22Rv1 (cell line): ENCODE measurements around the gene ZFAND2B.
A peak's percentile ranks its signal among the peaks of the same experiment; 100 is the strongest.

ENCODE experiments used
- H3K27ac ChIP-seq: fragments of 450-650 bp; 2 replicates; pipeline ENCODE4 v1.5.1; 2017
- ZFX ChIP-seq: fragments of 450-650 bp; IDR thresholded peaks from 2 replicates; pipeline ENCODE4 v1.6.1; 2017; ENCODE audit warnings: antibody characterized with exemption, borderline replicate concordance
- TF ChIP-seq, protein P1 (sequence below): fragments of 450-650 bp; IDR thresholded peaks from 2 replicates; pipeline ENCODE4 v1.5.1; 2017; ENCODE audit warnings: mild to moderate bottlenecking

The ZFAND2B gene

DNA sequence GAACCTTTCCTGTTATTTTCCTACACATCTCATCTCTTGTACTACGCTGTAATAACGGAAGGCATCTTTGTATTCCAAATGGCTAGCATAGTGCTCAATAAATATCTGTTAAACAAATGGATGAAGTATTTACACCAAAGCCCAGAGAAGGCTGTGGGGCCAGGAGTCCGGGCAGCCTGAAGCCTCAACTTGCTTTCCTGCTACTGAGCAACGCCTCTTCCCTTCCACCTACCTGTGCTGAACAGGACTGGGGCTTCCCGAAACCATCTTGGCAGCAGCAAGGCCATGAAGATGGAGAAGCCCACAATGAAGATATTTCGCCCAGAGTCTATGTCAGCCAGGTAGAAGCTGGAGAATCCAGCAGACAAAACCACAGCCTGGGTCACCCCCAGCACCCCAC lies 43.4 kb upstream of the ZFAND2B start:
- no peak overlapping the region for H3K27ac ChIP-seq
- no peak for TF ChIP-seq ZFX

DNA sequence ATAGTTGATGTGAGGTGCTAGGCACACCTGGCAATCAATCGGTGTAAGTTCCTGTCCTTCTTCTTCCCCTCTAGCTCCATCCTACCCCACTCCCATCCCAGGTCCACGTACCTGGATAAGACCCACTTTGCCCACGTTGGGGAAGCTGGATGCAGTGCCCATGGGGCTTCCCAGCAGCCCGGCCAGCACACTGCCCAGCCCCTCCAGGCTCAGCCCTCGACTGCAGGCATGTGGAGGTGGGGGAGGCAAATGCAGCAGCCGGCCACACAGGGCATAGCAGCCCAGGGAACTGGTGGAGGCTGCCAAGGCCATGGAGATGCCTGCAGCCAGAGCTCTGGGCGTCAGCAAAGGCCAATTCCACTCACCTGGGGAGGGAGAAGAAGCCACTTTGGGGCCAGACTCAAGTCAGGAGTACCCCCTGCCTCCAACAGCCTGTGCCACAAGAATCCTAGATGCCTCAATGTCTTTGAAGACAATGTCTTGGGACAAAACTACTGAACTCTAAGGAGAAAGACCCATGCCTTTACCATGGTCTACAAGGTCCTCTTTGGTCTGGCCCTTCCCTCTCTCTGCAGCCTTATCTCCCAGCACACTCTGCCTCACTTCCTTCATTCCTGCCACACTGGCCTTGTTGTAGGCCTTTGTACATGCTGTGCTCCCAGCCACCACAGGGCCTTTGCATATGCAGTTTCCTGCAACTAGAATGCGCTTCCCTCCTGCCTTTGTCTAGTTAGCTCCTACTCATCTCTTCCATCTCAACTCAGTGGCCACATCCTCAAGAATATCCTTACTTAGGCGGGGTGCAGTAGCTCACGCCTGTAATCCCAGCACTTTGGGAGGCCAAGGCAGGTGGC lies 41.3 kb upstream of the ZFAND2B start:
- TF ChIP-seq, protein P1, sequence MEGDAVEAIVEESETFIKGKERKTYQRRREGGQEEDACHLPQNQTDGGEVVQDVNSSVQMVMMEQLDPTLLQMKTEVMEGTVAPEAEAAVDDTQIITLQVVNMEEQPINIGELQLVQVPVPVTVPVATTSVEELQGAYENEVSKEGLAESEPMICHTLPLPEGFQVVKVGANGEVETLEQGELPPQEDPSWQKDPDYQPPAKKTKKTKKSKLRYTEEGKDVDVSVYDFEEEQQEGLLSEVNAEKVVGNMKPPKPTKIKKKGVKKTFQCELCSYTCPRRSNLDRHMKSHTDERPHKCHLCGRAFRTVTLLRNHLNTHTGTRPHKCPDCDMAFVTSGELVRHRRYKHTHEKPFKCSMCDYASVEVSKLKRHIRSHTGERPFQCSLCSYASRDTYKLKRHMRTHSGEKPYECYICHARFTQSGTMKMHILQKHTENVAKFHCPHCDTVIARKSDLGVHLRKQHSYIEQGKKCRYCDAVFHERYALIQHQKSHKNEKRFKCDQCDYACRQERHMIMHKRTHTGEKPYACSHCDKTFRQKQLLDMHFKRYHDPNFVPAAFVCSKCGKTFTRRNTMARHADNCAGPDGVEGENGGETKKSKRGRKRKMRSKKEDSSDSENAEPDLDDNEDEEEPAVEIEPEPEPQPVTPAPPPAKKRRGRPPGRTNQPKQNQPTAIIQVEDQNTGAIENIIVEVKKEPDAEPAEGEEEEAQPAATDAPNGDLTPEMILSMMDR = no peak
- TF ChIP-seq ZFX = no peak
- no peak overlapping the region for H3K27ac ChIP-seq

DNA sequence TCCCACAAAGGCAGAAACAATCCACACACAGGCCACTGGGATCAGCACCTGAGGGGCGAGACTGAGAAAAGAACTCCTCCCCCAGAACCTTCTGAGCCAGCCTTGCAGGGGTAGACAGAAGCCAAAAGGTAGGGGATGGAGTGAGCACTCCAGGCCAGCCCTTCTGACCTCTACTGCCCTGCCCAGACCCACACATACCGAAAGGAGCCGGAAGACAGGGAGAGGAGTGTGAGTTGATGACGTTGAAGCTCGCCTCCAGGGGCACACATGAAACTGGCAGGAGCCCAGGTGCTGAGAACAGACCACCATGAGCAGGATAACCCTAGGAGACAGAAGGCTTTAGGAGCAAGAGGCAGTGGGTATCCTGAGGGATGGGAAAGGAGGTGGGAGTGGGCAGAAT lies 38.6 kb upstream of the ZFAND2B start:
- TF ChIP-seq, protein P1 = no peak
- no peak for TF ChIP-seq ZFX
- no peak overlapping the region for H3K27ac ChIP-seq

DNA sequence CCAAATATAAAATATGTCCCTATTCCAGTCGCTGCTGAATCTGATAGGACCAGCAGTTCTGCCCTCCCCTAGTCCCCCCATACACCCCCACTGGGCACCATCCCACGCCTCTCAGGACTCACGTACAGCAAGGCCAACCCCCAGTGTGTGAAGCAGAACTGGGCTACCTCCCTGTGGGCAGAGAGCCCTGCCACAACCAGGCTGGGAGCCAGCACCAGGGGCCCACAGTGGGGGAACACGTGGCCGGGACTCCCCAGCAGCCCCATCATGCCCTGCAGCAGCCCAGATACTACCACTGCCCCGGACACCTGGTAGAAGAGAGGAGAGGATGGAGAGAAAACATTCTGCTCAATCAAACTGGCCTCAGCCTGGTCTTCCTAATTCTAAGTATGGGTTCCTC lies 38.1 kb upstream of the ZFAND2B start:
- H3K27ac ChIP-seq = no peak overlapping the region
- TF ChIP-seq, protein P1 = no peak
- no peak for TF ChIP-seq ZFX

DNA sequence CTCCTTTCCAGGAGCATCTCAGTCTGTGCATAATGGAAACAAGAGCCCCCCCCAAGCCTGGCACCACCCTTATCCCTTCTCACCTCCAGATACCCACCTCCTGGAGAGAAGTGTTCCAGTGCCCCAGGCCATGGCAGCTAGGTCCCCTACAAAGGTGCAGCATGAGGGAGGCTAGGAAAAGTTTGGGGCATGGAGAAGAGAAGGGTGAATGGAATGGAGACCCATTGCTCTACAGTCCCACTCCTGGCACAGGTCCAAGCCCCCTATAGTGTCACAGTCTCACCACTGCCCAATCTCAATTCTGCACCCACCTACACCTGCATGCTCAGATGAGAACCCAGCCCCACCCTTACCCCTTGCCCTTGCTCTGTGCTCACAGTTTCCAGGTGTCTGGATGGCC lies 37.6 kb upstream of the ZFAND2B start:
- no peak for TF ChIP-seq ZFX
- TF ChIP-seq, protein P1 = no peak
- H3K27ac ChIP-seq = no peak overlapping the region

DNA sequence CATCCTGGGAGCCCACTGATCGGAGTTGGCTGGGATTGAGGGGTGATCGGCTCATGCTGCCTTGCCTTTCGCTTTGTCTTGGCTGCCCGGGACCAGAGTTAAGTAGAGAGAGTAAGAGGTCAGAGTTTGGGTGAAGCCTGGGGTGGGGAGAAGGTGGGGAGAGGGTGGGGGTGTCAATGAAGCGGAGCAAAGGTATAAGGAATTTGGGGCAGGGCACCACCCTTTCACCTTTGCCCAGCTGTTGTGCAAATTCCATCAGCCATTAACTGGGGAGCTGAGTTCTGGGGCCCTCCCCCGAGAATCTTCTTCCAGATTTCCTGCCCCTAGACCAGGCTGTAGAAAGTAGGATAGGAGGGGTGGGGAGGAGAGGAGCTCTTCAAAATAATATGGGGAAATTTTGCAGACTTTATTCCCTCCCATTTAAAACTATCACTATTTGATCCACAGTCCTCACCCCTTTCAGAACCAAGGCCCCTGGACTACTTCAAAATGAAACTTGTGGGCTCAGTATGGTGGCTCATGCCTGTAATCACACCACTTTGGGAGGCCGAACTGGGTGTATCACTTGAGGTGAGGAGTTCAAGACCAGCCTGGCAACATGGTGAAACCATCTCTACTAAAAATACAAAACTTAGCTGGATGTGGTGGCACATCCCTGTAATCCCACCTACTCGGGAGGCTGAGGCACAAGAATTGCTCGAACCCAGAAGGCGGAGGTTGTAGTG lies 36.5 kb upstream of the ZFAND2B start, which contains the start of gene SLC23A3:
SLC23A3 (minus strand) TSS at position 100 of the 725 bp plus-strand sequence; CDS start at position 55, 45 bp downstream.
- TF ChIP-seq ZFX = no peak
- TF ChIP-seq, protein P1 = no peak

DNA sequence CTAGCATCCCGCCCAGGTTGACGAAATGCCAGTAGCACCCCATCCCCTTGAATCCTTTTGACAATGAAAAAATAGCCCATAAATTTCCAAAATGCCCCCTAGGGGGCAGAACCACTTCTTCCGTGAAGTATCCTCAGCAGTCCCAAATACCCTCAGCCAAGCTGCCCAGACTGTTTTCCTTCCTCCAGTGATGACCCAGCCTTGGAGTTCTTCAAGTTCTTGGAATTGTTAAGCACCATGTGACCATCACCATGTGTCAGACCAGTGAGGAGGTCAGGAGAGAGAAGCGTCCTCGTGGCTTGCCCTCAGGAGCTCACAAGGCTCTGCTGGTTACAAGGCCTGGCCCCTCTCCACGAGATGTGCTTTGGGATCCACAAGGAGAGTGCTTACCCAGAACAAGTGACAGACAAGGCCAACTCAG lies 35.3 kb upstream of the ZFAND2B start:
- TF ChIP-seq, protein P1 = peak; percentile 86
- TF ChIP-seq ZFX = no peak
- peak overlapping the region; percentile 17; the same call in 1 of the 2 replicates for H3K27ac ChIP-seq

More for the DNA sequence above, 36.5 kb upstream of the ZFAND2B start, which contains the start of gene SLC23A3:
- H3K27ac ChIP-seq = no peak within 1 kb of the TSS
